Gastroesophageal sphincter (tissue), 3 donors: ENCODE data around the gene ISG15.

Source experiments
- EP300 ChIP-seq: sonication (generic); formaldehyde crosslinking; IDR thresholded peaks from one replicate; pipeline ENCODE4 v1.6.1; 2017; ENCODE audit warnings: antibody characterized with exemption, mild to moderate bottlenecking
- TF ChIP-seq, protein P1 (sequence below), 4 experiments: fragments of 200-600 bp in 2 of 4; fragments of 450-650 bp in 2 of 4; sonication (generic) in 1 of 4; IDR thresholded peaks; one replicate each; pipeline ENCODE4 v1.5.1; 2017 to 2019; ENCODE audit warnings: antibody characterized with exemption in 4 of 4, mild to moderate bottlenecking in 2 of 4, moderate library complexity in 2 of 4

DNA sequence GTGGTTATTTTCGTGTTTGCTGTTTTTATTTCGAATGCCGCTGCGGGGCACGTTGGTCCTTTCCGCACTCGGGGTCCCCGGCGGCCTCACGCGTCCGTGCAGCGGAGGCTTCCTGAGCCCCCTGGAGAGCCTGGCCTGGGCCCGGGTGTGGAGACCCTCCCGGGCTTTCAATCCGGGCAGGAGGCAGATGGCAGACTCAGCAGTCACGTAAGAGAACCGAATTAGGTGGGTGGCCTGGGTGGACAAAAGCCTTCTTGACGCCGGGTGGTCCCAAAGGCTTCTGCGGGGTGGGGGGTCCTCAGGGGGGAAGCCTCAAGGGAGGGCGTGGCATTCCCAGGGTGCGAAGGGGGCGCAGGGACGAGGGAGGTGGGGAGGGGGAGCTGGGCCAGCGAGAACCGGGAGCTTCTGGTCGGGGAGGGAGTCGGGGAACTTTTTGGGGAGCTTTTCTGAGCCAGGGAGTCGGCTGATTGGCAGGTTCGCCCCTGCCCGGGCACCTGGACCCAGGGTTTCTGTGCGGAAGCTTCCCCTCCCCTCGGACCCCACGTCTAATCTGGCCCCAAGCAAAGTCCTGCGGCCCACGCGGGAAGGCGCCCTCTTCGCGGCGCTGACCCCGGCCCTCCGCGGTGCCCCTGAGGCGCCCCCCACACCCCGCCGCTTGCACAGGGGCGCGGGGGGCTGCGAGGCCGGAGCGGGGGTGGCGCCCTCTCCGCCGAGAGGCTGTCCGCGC is 12.1 kb upstream of the ISG15 start:
- TF ChIP-seq, protein P1, sequence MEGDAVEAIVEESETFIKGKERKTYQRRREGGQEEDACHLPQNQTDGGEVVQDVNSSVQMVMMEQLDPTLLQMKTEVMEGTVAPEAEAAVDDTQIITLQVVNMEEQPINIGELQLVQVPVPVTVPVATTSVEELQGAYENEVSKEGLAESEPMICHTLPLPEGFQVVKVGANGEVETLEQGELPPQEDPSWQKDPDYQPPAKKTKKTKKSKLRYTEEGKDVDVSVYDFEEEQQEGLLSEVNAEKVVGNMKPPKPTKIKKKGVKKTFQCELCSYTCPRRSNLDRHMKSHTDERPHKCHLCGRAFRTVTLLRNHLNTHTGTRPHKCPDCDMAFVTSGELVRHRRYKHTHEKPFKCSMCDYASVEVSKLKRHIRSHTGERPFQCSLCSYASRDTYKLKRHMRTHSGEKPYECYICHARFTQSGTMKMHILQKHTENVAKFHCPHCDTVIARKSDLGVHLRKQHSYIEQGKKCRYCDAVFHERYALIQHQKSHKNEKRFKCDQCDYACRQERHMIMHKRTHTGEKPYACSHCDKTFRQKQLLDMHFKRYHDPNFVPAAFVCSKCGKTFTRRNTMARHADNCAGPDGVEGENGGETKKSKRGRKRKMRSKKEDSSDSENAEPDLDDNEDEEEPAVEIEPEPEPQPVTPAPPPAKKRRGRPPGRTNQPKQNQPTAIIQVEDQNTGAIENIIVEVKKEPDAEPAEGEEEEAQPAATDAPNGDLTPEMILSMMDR (IDR thresholded peaks at IDR 0.05): no peak
- no peak for TF ChIP-seq EP300
